ENCODE measurements around the gene MLLT6. TPM values are rescaled to one million over a fixed set of nuclear protein-coding genes. Genes with fewer than 3 reads are reported as not detected.

The MLLT6 gene
- total and polyA plus RNA-seq, 7 donors, result 16.3 to 120 (median 78.5) TPM

DNA sequence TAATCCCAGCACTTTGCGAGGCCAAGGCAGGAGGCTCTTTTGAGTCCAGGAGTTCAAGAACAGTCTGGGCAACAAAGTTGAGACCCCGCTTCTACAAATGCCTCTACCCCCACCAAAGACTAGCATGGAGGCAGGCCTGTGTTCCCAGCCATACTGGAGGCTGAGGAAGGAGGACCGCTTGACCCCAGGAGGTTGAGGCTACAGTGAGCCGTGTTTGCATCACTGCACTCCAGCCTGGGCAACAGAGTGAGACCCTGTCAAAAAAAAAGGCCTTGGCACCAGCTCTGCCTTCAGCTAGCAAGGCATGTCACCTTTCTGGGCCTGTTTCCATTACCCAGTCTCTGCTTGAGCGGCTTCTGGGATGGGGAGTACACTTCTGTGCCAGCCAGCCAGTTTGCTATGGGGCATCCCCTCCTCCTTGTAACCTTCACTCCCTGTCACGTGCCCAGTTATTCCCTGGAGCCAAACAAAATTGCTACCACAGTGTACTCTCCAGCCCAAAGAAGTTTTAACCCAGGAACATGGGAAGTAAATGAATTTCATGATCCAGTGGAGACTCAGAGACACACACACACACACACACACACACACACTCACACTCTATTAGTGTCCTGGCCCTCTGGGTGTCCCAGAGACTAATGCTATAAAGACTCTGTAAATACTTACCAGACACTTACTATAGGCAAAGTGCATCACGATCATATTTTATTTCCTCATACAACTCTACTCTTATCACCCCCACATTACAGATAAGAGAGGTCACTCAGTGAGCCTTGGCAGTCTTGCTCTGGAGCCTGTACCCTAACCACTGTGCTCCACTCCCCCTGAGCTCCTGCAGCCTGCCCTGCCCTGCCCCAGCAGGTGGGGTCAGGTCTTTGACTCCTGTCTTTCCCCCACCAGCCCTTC is 27.6 kb downstream of the MLLT6 start:
- intact Hi-C loops (cut with DNase I), result loop anchor here (5.0 to 10.0 kb wide), 2 partner anchors 35 to 178 kb away; no protein-coding TSS in a partner anchor
- peaks cover 0 to 26% of the 10 kb centered on the region in 2 donors for H3K36me3 ChIP-seq (ENCODE audit: insufficient read depth in 1 of 2, low read depth in 1 of 2)
- H3K4me1 ChIP-seq, result peaks cover 20% of the 10 kb centered on the region
- no peak for ATAC-seq
- no peaks in the 10 kb centered on the region for H3K27me3 ChIP-seq (ENCODE audit: insufficient read depth in 3 of 3, low read length in 2 of 3)
- H3K9me3 ChIP-seq, result no peaks in the 10 kb centered on the region
- 71% methylated on average over 7 of the region's 7 CpGs for WGBS, 3 donors
- H3K27ac ChIP-seq, result no peak overlapping the region
- H3K4me3 ChIP-seq, result no peak overlapping the region
- TF ChIP-seq, protein P1, sequence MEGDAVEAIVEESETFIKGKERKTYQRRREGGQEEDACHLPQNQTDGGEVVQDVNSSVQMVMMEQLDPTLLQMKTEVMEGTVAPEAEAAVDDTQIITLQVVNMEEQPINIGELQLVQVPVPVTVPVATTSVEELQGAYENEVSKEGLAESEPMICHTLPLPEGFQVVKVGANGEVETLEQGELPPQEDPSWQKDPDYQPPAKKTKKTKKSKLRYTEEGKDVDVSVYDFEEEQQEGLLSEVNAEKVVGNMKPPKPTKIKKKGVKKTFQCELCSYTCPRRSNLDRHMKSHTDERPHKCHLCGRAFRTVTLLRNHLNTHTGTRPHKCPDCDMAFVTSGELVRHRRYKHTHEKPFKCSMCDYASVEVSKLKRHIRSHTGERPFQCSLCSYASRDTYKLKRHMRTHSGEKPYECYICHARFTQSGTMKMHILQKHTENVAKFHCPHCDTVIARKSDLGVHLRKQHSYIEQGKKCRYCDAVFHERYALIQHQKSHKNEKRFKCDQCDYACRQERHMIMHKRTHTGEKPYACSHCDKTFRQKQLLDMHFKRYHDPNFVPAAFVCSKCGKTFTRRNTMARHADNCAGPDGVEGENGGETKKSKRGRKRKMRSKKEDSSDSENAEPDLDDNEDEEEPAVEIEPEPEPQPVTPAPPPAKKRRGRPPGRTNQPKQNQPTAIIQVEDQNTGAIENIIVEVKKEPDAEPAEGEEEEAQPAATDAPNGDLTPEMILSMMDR (IDR thresholded peaks at IDR 0.05), result no peak
- DNase-seq, result no peak

DNA sequence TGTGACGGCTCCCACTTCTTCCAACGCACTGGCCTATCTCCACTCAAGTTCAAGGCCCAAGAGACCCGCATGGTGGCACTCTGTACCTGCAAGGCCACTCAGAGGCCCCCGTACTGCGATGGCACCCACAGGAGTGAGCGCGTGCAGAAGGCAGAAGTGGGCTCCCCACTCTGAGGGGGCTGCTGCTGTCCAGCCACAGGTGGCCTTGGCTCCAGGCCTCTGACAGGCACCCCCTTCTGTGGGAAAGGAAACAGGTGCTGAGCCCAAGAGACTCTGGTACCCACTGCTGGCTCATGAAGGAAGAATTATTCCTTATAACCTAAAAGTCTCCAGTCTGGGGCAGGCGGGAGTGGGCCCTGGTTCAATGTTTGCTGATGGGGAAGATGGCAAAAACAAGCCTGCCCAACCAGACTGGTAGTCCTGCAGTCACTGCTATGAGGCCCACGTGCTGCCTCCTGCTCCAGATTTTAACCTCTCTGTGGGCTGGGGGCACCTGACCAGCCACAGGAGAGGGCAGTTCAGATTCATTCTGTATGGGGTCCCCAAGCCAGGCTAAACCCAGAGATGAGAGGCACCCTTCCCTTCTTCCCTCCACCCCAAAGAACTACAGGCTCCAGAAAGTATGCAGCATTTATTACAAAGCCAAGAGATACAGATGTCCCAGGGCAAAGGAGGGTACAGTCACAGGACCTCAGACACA is 28.4 kb downstream of the MLLT6 start:
- ATAC-seq (no peak), DNase-seq (no peak)
- Histone ChIP-seq H3K36me3 (ENCODE audit: insufficient read depth in 1 of 2, low read depth in 1 of 2) (peaks cover 0 to 26% of the 10 kb centered on the region in 2 donors), H3K27ac (no peak overlapping the region), H3K9me3 (no peaks in the 10 kb centered on the region), H3K27me3 (ENCODE audit: insufficient read depth in 3 of 3, low read length in 2 of 3) (no peaks in the 10 kb centered on the region), H3K4me3 (no peak overlapping the region), H3K4me1 (peaks cover 20% of the 10 kb centered on the region)
- TF ChIP-seq, protein P1 (IDR thresholded peaks at IDR 0.05), result no peak
- 72 to 87% (median 79%) methylated on average over 9 of the region's 9 CpGs for WGBS, 3 donors
- intact Hi-C loops (cut with DNase I), result loop anchor here (5.0 to 10.0 kb wide), 2 partner anchors 36 to 179 kb away; no protein-coding TSS in a partner anchor

DNA sequence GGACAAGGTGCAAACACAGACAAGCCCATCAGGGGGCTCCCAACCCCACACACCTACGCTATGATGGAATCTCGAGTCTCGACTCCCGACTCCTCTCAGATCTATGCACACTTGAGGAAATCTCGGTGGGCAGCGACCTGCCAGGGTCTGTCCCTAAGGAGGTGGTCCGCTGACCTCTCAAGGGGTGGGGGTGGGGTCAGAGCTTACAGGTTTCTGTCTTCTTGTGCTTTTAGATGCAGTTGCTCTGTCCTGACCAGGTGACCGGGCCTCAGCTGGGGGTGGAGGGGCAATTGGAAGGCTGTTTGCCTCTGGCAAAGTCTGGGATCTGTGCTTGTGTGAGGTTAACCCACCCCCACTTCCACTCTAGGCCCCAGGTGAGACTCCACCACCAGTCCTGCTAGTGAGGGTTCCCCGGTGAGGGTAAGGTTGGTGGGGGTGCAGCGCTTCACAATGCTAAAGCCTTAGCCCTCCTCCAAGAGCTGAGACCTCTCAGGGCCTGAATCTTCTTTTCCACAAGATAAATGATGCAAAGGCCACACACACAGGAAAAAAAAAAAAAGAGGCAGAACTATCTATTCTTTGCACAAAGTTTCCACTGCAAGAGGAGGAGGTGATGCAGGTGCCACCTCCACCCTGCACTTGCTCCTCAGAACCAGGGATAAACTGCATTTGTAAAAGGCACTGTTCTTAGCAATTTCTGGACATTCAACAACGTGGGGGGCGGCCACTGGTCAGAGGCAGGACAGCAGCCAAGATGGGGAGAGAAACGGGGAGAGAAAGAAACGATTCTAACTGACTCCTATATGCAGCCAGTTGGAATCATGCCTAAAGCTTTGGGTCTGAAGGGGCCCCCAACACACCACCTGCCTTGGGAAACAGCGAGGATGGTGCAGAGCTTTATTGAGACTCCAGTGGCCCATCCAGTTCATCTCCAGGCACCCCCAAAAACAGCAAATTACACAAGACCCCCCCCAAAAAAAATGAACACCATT is 29.2 kb downstream of the MLLT6 start:
- DNase-seq, result peak in 1 of 2 donors; percentile 45
- WGBS, 3 donors, result 62 to 71% (median 68%) methylated on average over 15 of the region's 15 CpGs
- intact Hi-C loops (cut with DNase I), result loop anchor here (2.0 to 10.0 kb wide), 3 partner anchors 37 to 179 kb away; no protein-coding TSS in a partner anchor
- no peaks in the 10 kb centered on the region for H3K27me3 ChIP-seq (ENCODE audit: insufficient read depth in 3 of 3, low read length in 2 of 3)
- H3K36me3 ChIP-seq (ENCODE audit: insufficient read depth in 1 of 2, low read depth in 1 of 2), result peaks cover 0 to 33% of the 10 kb centered on the region in 2 donors
- H3K9me3 ChIP-seq, result no peaks in the 10 kb centered on the region
- H3K27ac ChIP-seq, result no peak overlapping the region
- TF ChIP-seq, protein P1 (IDR thresholded peaks at IDR 0.05), result no peak
- ATAC-seq, result no peak
- H3K4me3 ChIP-seq, result no peak overlapping the region
- peaks cover 19% of the 10 kb centered on the region for H3K4me1 ChIP-seq

All from psoas muscle (tissue), 8 donors.